ENCODE results near the gene TMEM139. TPM values are rescaled to one million over a fixed set of nuclear protein-coding genes. Genes with fewer than 3 reads are reported as not detected.

The TMEM139 gene
- total RNA-seq, 2 donors from 2014 or later = 18.4 to 27.2 TPM

GRCh38 chr7:143250822-143251221 is 33.9 kb upstream of the TMEM139 start:
- Histone ChIP-seq H3K4me1 (no peaks in the 10 kb centered on the region), H3K36me3 (no peaks in the 10 kb centered on the region), H3K9me3 (no peaks in the 10 kb centered on the region), H3K27ac (no peak overlapping the region), H3K9ac (ENCODE audit: low read depth in 2 of 2, low read length in 2 of 2) (no peak overlapping the region), H3K4me3 (no peak overlapping the region), H3K27me3 (no peaks in the 10 kb centered on the region)
- TF ChIP-seq, protein P1, sequence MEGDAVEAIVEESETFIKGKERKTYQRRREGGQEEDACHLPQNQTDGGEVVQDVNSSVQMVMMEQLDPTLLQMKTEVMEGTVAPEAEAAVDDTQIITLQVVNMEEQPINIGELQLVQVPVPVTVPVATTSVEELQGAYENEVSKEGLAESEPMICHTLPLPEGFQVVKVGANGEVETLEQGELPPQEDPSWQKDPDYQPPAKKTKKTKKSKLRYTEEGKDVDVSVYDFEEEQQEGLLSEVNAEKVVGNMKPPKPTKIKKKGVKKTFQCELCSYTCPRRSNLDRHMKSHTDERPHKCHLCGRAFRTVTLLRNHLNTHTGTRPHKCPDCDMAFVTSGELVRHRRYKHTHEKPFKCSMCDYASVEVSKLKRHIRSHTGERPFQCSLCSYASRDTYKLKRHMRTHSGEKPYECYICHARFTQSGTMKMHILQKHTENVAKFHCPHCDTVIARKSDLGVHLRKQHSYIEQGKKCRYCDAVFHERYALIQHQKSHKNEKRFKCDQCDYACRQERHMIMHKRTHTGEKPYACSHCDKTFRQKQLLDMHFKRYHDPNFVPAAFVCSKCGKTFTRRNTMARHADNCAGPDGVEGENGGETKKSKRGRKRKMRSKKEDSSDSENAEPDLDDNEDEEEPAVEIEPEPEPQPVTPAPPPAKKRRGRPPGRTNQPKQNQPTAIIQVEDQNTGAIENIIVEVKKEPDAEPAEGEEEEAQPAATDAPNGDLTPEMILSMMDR (IDR thresholded peaks at IDR 0.05) = no peak
- intact Hi-C loops (cut with DNase I) = no loop called here
- DNase-seq = no peak

DNA sequence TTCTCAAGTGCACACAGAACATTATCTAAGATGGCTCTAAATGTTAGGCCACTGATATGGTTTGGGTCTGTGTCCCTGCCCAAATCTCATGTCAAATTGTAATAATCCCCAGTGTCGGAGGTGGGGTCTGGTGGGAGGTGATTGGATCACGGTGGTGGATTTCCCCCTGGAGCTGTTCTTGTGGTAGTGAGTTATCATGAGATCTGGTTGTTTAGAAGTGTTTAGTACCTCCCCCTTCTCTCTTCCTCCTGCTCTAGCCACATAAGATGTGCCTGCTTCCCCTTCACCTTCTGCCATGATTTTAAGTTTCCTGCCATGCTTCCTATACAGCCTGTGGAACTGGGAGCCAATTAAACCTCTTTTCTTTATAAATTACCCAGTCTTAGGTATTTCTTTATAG is 32.8 kb upstream of the TMEM139 start:
- no peak overlapping the region for H3K4me3 ChIP-seq
- intact Hi-C loops (cut with DNase I) = no loop called here
- no peaks in the 10 kb centered on the region for H3K27me3 ChIP-seq
- no peaks in the 10 kb centered on the region for H3K4me1 ChIP-seq
- H3K9ac ChIP-seq (ENCODE audit: low read depth in 2 of 2, low read length in 2 of 2) = no peak overlapping the region
- no peak overlapping the region for H3K27ac ChIP-seq
- H3K9me3 ChIP-seq = no peaks in the 10 kb centered on the region
- DNase-seq = no peak
- TF ChIP-seq, protein P1 (IDR thresholded peaks at IDR 0.05) = no peak
- no peaks in the 10 kb centered on the region for H3K36me3 ChIP-seq

DNA sequence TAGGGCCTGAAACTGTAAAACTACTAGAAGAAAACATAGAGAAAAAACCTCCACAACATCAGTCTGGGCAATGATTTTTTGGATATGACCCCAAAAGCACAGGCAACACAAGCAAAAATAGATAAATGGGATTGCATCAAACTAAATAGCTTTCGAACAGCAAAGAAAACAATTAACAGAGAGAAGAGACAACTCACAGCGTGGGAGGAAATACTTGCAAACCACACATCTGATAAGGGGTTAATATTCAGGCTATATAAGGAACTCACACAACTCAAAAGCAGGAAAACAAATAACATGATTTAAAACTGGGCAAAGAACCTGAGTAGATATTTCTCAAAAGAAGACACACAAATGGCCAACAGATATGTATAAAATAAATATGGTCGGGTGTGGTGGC is 29.2 kb upstream of the TMEM139 start:
- DNase-seq = no peak
- TF ChIP-seq, protein P1 (IDR thresholded peaks at IDR 0.05) = no peak
- Histone ChIP-seq H3K27ac (no peak overlapping the region), H3K27me3 (no peaks in the 10 kb centered on the region), H3K36me3 (no peaks in the 10 kb centered on the region), H3K4me3 (no peak overlapping the region), H3K4me1 (no peaks in the 10 kb centered on the region), H3K9ac (ENCODE audit: low read depth in 2 of 2, low read length in 2 of 2) (no peak overlapping the region), H3K9me3 (no peaks in the 10 kb centered on the region)
- intact Hi-C loops (cut with DNase I) = no loop called here

DNA sequence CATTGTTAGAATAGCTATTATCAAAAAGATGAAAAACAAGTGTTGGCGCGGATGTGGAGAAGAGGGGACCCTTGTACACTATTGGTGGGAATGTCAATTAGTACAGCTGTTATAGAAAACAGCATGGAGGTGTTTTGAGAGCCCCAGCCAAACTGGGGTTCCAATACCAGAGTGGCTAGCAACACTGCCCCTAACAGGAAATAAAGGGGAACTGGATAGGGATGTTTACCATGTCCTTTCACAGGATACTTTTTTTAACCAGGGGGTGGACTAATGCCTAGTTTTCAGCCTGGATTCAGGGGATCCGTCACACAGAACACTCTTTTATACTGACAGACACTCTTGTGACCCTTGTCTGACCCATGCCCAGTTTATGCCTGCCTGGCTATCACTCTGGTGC is 28.4 kb upstream of the TMEM139 start:
- no peak overlapping the region for H3K9ac ChIP-seq (ENCODE audit: low read depth in 2 of 2, low read length in 2 of 2)
- TF ChIP-seq, protein P1 (IDR thresholded peaks at IDR 0.05) = no peak
- H3K9me3 ChIP-seq = no peaks in the 10 kb centered on the region
- no peaks in the 10 kb centered on the region for H3K36me3 ChIP-seq
- no peak overlapping the region for H3K27ac ChIP-seq
- no peak overlapping the region for H3K4me3 ChIP-seq
- intact Hi-C loops (cut with DNase I) = no loop called here
- H3K27me3 ChIP-seq = no peaks in the 10 kb centered on the region
- DNase-seq = no peak
- H3K4me1 ChIP-seq = no peaks in the 10 kb centered on the region

DNA sequence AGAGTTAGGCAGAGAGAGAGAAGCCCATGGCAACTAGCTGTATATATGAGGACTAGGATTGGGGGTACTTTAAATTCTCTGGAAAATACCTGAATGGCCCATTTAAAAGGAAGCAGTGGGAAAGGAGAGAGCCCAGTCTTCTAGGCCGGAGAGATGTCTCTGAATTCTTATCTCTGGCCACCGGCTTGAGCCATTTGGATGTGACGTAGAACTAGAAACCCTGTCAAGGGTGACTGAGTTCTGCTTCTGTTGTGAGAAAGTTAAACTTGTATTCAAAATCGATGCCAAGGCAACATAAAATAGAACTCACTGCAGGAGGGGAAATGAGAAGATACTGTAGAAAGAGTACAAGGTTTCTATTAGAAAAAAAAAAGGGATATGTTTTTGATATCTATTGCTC is 27.8 kb upstream of the TMEM139 start:
- Histone ChIP-seq H3K36me3 (no peaks in the 10 kb centered on the region), H3K27ac (no peak overlapping the region), H3K4me3 (no peak overlapping the region), H3K4me1 (no peaks in the 10 kb centered on the region), H3K9ac (ENCODE audit: low read depth in 2 of 2, low read length in 2 of 2) (no peak overlapping the region), H3K9me3 (no peaks in the 10 kb centered on the region), H3K27me3 (no peaks in the 10 kb centered on the region)
- TF ChIP-seq, protein P1 (IDR thresholded peaks at IDR 0.05) = no peak
- intact Hi-C loops (cut with DNase I) = no loop called here
- DNase-seq = no peak

GRCh38 chr7:143257501-143257900 is 27.3 kb upstream of the TMEM139 start:
- TF ChIP-seq, protein P1 (IDR thresholded peaks at IDR 0.05) = no peak
- no peak overlapping the region for H3K9ac ChIP-seq (ENCODE audit: low read depth in 2 of 2, low read length in 2 of 2)
- no peak for DNase-seq
- intact Hi-C loops (cut with DNase I) = no loop called here
- H3K4me3 ChIP-seq = no peak overlapping the region
- H3K27ac ChIP-seq = no peak overlapping the region
- H3K9me3 ChIP-seq = no peaks in the 10 kb centered on the region
- H3K36me3 ChIP-seq = no peaks in the 10 kb centered on the region
- H3K4me1 ChIP-seq = no peaks in the 10 kb centered on the region
- H3K27me3 ChIP-seq = no peaks in the 10 kb centered on the region

Data from colonic mucosa (tissue), 4 donors.